Kidney capillary endothelial cell (primary cell): Measurements from ENCODE around the gene AREL1.

ENCODE experiments used
- DNase-seq: peaks from one replicate; pipeline ENCODE4 v3.0.0-alpha.2; 2018; ENCODE audit warnings: low spot score

The AREL1 gene

GRCh38 chr14:74660863-74661262 lies 52.0 kb downstream of the AREL1 start:
- DNase-seq, result no peak

GRCh38 chr14:74660167-74660566 lies 52.7 kb downstream of the AREL1 start:
- DNase-seq, result no peak

GRCh38 chr14:74658535-74659131 lies 54.2 kb downstream of the AREL1 start:
- peak; percentile 65 for DNase-seq

- DNase-seq, result no peak
Measured at GRCh38 chr14:74656964-74657363, 55.9 kb downstream of the AREL1 start.

- DNase-seq, result no peak
Measured at GRCh38 chr14:74655599-74656395, 57.1 kb downstream of the AREL1 start.

GRCh38 chr14:74654931-74655330 lies 57.9 kb downstream of the AREL1 start:
- DNase-seq, result no peak

- no peak for DNase-seq
Measured at GRCh38 chr14:74653386-74654138, 59.3 kb downstream of the AREL1 start.

GRCh38 chr14:74652541-74652940 lies 60.3 kb downstream of the AREL1 start:
- no peak for DNase-seq

- no peak for DNase-seq
Measured at GRCh38 chr14:74650927-74651686, 61.8 kb downstream of the AREL1 start.

GRCh38 chr14:74649673-74650072 lies 63.2 kb downstream of the AREL1 start:
- DNase-seq, result peak; percentile 82

- DNase-seq, result no peak
Measured at GRCh38 chr14:74649167-74649566, 63.7 kb downstream of the AREL1 start.

- DNase-seq, result no peak
Measured at GRCh38 chr14:74648601-74649000, 64.3 kb downstream of the AREL1 start.

- no peak for DNase-seq
Measured at GRCh38 chr14:74647678-74648461, 65.0 kb downstream of the AREL1 start.

GRCh38 chr14:74647061-74647677 lies 65.7 kb downstream of the AREL1 start:
- no peak for DNase-seq

GRCh38 chr14:74645756-74646470 lies 67.0 kb downstream of the AREL1 start:
- no peak for DNase-seq

- no peak for DNase-seq
Measured at GRCh38 chr14:74645244-74645643, 67.6 kb downstream of the AREL1 start.

- DNase-seq, result no peak
Measured at GRCh38 chr14:74641601-74642391, 71.1 kb downstream of the AREL1 start.

GRCh38 chr14:74638966-74639365 lies 73.9 kb downstream of the AREL1 start:
- DNase-seq, result no peak

GRCh38 chr14:74638066-74638465 lies 74.8 kb downstream of the AREL1 start:
- peak; percentile 63 for DNase-seq

- no peak for DNase-seq
Measured at GRCh38 chr14:74637178-74637550, 75.7 kb downstream of the AREL1 start.
